ENCODE results near the gene FOXP1.

GRCh38 chr3:71543371-71544016, 40.0 kb downstream of the FOXP1 start:
- no peak for TF ChIP-seq CTCF (IDR thresholded peaks at IDR 0.05)
- no peak for TF ChIP-seq POLR2AphosphoS5 (IDR thresholded peaks at IDR 0.05)
- no peak for TF ChIP-seq POLR2A (IDR thresholded peaks at IDR 0.05)
